SK-N-SH (cell line): ENCODE measurements around the gene LRRC27. TPM values are rescaled to one million over a fixed set of nuclear protein-coding genes. Genes with fewer than 3 reads are reported as not detected.

Experiments
- CTCF ChIA-PET: fragments of 300-600, 350-600 bp; formaldehyde crosslinking; extraction: SDS; loops from one replicate; lab custom pipeline; 2021; lab: Yijun Ruan, JAX
- POLR2A ChIA-PET: fragments of 350-600 bp; sonication (Branson Sonifier 250); formaldehyde crosslinking; extraction: SDS; loops from one replicate; lab custom pipeline; 2020; ENCODE audit warnings: antibody characterized with exemption, inconsistent platforms; lab: Yijun Ruan, JAX
- DNase-seq: peaks from one replicate; pipeline ENCODE4 v3.0.0; 2012
- H2AFZ ChIP-seq: fragments of 200-600 bp; sonication (generic); 2 replicates; pipeline ENCODE4 v1.8.1; 2016; ENCODE audit warnings: antibody characterized with exemption, mild to moderate bottlenecking, low read depth
- H3F3A ChIP-seq: fragments of 200-600 bp; sonication (generic); replicated peaks from 2 replicates; pipeline ENCODE3; 2016; ENCODE audit warnings: antibody characterized with exemption, mild to moderate bottlenecking; ENCODE audit not compliant: insufficient read depth
- H3K27ac ChIP-seq, 2 experiments: fragments of 200-500 bp in 1 of 2; fragments of 200-600 bp in 1 of 2; sonication (Bioruptor generic) in 1 of 2; sonication (generic), shearing (Covaris generic) in 1 of 2; 2 replicates each; pipeline versions ENCODE4 v1.5.1 to v1.6.1; 2014 to 2016; ENCODE audit warnings: low read depth in 2 of 2, inconsistent platforms in 1 of 2, low read length in 1 of 2, mild to moderate bottlenecking in 1 of 2, mixed read lengths in 1 of 2
- H3K27me3 ChIP-seq: fragments of 200-600 bp; sonication (generic), shearing (Covaris generic); 2 replicates; pipeline ENCODE4 v1.6.1; 2016; ENCODE audit warnings: mixed run types; ENCODE audit not compliant: insufficient read depth
- H3K36me3 ChIP-seq, 2 experiments: fragments of 200-500 bp in 1 of 2; fragments of 200-600 bp in 1 of 2; sonication (Bioruptor generic) in 1 of 2; sonication (generic) in 1 of 2; replicated peaks in 1 of 2; 2 replicates each; pipeline versions ENCODE3 to v1.5.1; 2014 to 2016; ENCODE audit warnings: low read length in 1 of 2, mild to moderate bottlenecking in 1 of 2; ENCODE audit not compliant: insufficient read depth in 2 of 2, control insufficient read depth in 1 of 2
- H3K4me1 ChIP-seq, 2 experiments: fragments of 200-500 bp in 1 of 2; fragments of 200-600 bp in 1 of 2; sonication (Bioruptor generic) in 1 of 2; sonication (generic), shearing (Covaris generic) in 1 of 2; 2 replicates each; pipeline versions ENCODE4 v1.5.1 to v1.6.1; 2014 to 2016; ENCODE audit warnings: low read depth in 1 of 2, low read length in 1 of 2, mixed run types in 1 of 2; ENCODE audit not compliant: insufficient read depth in 2 of 2, control insufficient read depth in 1 of 2
- H3K4me2 ChIP-seq: fragments of 200-600 bp; sonication (generic), shearing (Covaris generic); 2 replicates; pipeline ENCODE4 v1.6.1; 2017; ENCODE audit warnings: mixed run types
- H3K4me3 ChIP-seq, 2 experiments: fragments of 200-500 bp in 1 of 2; fragments of 200-600 bp in 1 of 2; sonication (Bioruptor generic) in 1 of 2; sonication (generic), shearing (Covaris generic) in 1 of 2; 2 replicates each; pipeline versions ENCODE4 v1.5.1 to v1.8.1; 2014 to 2016; ENCODE audit warnings: low read depth in 2 of 2, inconsistent platforms in 1 of 2, low read length in 1 of 2, mild to moderate bottlenecking in 1 of 2, mixed read lengths in 1 of 2, moderate library complexity in 1 of 2
- H3K79me2 ChIP-seq: fragments of 200-600 bp; sonication (generic); 2 replicates; pipeline ENCODE4 v1.8.1; 2017; ENCODE audit warnings: mild to moderate bottlenecking; ENCODE audit not compliant: insufficient read depth
- H3K9ac ChIP-seq: fragments of 200-600 bp; sonication (generic); 2 replicates; pipeline ENCODE4 v1.6.1; 2017; ENCODE audit warnings: mixed run types
- H3K9me2 ChIP-seq: fragments of 200-600 bp; sonication (generic); 2 replicates; pipeline ENCODE4 v1.6.1; 2017; ENCODE audit warnings: mixed run types
- H3K9me3 ChIP-seq: fragments of 200-600 bp; sonication (generic); 2 replicates; pipeline ENCODE4 v1.6.1; 2017; ENCODE audit warnings: mixed run types, mild to moderate bottlenecking, moderate library complexity
- H4K20me1 ChIP-seq: fragments of 200-600 bp; sonication (generic); 2 replicates; pipeline ENCODE4 v1.6.1; 2017; ENCODE audit warnings: mild to moderate bottlenecking, mixed run types; ENCODE audit not compliant: insufficient read depth
- EZH2phosphoT487 ChIP-seq: fragments of 200-600 bp; sonication (generic); IDR thresholded peaks from 2 replicates; pipeline ENCODE4 v1.6.1; 2017; ENCODE audit warnings: low read depth, mixed run types, mild to moderate bottlenecking, antibody characterized with exemption, moderate library complexity, borderline replicate concordance
- IRF3 ChIP-seq: fragments of 150-350 bp; IDR thresholded peaks from 2 replicates; pipeline ENCODE4 v1.6.1; 2016; ENCODE audit warnings: mild to moderate bottlenecking, low read depth, low read length
- MAX ChIP-seq: IDR thresholded peaks from 2 replicates; pipeline ENCODE4 v1.4.0; 2012; ENCODE audit warnings: low read depth
- MXI1 ChIP-seq: IDR thresholded peaks from 2 replicates; pipeline ENCODE4 v1.6.1; 2012; ENCODE audit warnings: mild to moderate bottlenecking, low read depth, low read length, improper control_type of control experiment
- NRF1 ChIP-seq: IDR thresholded peaks from 2 replicates; pipeline ENCODE4 v1.6.1; 2012; ENCODE audit warnings: low read depth, mild to moderate bottlenecking, low read length
- RCOR1 ChIP-seq: fragments of 150-350 bp; IDR thresholded peaks from 2 replicates; pipeline ENCODE4 v1.6.1; 2017; ENCODE audit warnings: antibody characterized with exemption, low read length
- SMC3 ChIP-seq: IDR thresholded peaks from 2 replicates; pipeline ENCODE4 v1.6.1; 2012; ENCODE audit warnings: low read depth, low read length, improper control_type of control experiment
- WGBS: methylation state at CpG from one replicate; pipeline ENCODE4 v1.1.6; 2017; ENCODE audit warnings: low lambda C conversion rate; 5-methylcytosine and 5-hydroxymethylcytosine counted together
- polyA plus RNA-seq, 3 experiments: library from polyadenylated mRNA; depleted of rRNA; stranded (reverse); fragments of >200 nt; gene quantifications; 2 replicates each; pipeline ENCODE4 v1.2.3, GENCODE V29; 2012
- TF ChIP-seq, protein P1 (sequence below): fragments of 200-600 bp; sonication (generic); IDR thresholded peaks from 2 replicates; pipeline ENCODE4 v1.6.1; 2017; ENCODE audit warnings: antibody characterized with exemption, mild to moderate bottlenecking, moderate library complexity

LRRC27 gene
- polyA plus RNA-seq, 1 of the 3 experiments (the other 2 are of a cell fraction): 10.0 TPM

GRCh38 chr10:132307823-132308586, 24.0 kb upstream of the LRRC27 start, which contains the start of gene STK32C:
TSS of gene STK32C (minus strand) at chr10:132307950. CDS start at chr10:132307833, 117 bp downstream.
- Histone ChIP-seq H3K4me1 (peaks cover 0 to 26% of the 10 kb centered on the region in 2 experiments; a peak in 1 of 4 replicates), H3K9ac (peak within 1 kb of the TSS; percentile 62; the same call in 1 of the 2 replicates), H4K20me1 (no peaks in the 10 kb centered on the region), H3K36me3 (peaks cover 0 to 4% of the 10 kb centered on the region in 2 experiments), H3K4me3 (peak within 1 kb of the TSS; percentile 67 to 83), H3F3A (no peaks in the 10 kb centered on the region), H3K9me3 (no peaks in the 10 kb centered on the region), H3K27ac (peak within 1 kb of the TSS in 1 of 2 experiments; percentile 77; a peak in 2 of 4 replicates), H2AFZ (peak within 1 kb of the TSS; percentile 78), H3K4me2 (peak within 1 kb of the TSS; percentile 93), H3K27me3 (no peaks in the 10 kb centered on the region), H3K9me2 (no peaks in the 10 kb centered on the region), H3K79me2 (0 out of 2 replicates have a peak, but pooled peaks cover 5% of the 10 kb centered on the region)
- TF ChIP-seq MXI1 (0 out of 2 replicates have a peak, but pooled peaks have one; percentile 37), EZH2phosphoT487 (no peak), RCOR1 (no peak; the same call in 1 of the 2 replicates), NRF1 (peak; percentile 50; the same call in 1 of the 2 replicates), SMC3 (0 out of 2 replicates have a peak, but pooled peaks have one; percentile 3)
- TF ChIP-seq, protein P1, sequence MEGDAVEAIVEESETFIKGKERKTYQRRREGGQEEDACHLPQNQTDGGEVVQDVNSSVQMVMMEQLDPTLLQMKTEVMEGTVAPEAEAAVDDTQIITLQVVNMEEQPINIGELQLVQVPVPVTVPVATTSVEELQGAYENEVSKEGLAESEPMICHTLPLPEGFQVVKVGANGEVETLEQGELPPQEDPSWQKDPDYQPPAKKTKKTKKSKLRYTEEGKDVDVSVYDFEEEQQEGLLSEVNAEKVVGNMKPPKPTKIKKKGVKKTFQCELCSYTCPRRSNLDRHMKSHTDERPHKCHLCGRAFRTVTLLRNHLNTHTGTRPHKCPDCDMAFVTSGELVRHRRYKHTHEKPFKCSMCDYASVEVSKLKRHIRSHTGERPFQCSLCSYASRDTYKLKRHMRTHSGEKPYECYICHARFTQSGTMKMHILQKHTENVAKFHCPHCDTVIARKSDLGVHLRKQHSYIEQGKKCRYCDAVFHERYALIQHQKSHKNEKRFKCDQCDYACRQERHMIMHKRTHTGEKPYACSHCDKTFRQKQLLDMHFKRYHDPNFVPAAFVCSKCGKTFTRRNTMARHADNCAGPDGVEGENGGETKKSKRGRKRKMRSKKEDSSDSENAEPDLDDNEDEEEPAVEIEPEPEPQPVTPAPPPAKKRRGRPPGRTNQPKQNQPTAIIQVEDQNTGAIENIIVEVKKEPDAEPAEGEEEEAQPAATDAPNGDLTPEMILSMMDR: no peak
- POLR2A ChIA-PET: no interaction called here
- WGBS: under 1% methylated on average over 25 of the region's 84 CpGs
- CTCF ChIA-PET: interaction anchor here (1.0 kb wide), 1 partner anchor 10 kb away, joined by 5 read pairs; no protein-coding TSS in a partner anchor
- peak; percentile 100 for DNase-seq

DNA sequence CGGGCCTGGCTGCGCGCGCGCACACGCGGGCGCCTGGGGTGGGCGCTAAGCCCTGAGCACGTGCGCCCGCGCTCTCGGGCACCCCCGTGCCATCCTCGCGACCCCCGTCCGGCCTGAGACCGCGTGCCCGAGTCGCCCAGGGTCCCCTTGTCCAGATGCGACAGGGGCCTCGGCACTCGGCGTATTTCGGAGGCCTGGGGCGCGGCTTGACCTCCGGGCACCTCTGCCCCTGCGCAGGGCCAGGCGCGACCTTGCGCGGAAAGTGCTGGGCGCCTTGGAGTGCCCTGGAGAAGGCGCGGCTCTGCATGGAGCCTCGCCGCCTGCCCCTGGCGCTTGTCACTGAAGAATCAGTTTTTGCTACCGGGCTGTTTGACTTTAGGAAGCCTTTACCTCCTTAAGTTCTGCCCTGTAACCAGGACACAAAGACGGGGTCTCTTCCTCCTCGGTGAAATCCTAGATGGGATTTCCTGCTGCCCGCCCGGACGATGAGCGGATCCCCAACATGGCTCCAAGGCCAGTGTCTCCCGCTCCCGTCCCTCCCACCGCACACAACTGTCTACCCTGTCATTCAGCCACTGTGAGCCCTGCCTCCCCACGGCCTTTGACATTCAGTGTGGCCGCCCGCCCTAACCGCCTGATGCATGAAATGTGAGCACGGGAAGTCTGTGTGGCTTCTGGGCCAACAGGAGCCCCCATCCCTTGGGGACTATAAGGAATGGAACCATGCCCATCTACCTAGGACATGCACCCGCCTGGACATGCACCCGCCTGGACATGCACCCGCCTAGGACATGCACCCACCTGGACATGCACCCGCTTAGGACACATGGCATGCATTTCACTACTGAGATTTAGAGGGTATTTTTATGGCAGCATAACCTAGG, 23.2 kb upstream of the LRRC27 start:
- Histone ChIP-seq H3K9me3 (no peaks in the 10 kb centered on the region), H2AFZ (peak overlapping the region; percentile 78; the same call in 1 of the 2 replicates), H3K27ac (no peak overlapping the region), H3K36me3 (peaks cover 0 to 4% of the 10 kb centered on the region in 2 experiments), H3K79me2 (0 out of 2 replicates have a peak, but pooled peaks cover 5% of the 10 kb centered on the region), H3K4me3 (peak overlapping the region; percentile 67 to 83; a peak in 3 of 4 replicates), H4K20me1 (no peaks in the 10 kb centered on the region), H3K9ac (no peak overlapping the region), H3K27me3 (no peaks in the 10 kb centered on the region), H3F3A (no peaks in the 10 kb centered on the region), H3K9me2 (no peaks in the 10 kb centered on the region), H3K4me1 (peaks cover 0 to 26% of the 10 kb centered on the region in 2 experiments; a peak in 1 of 4 replicates), H3K4me2 (peak overlapping the region; percentile 93; the same call in 1 of the 2 replicates)
- no peak for TF ChIP-seq IRF3
- TF ChIP-seq MAX: peak; percentile 70; the same call in 1 of the 2 replicates
- POLR2A ChIA-PET: no interaction called here
- no peak for DNase-seq
- CTCF ChIA-PET: no interaction called here
- WGBS: 83% methylated on average over 23 of the region's 61 CpGs
